ENCODE results near the gene ARF5. TPM values are rescaled to one million over a fixed set of nuclear protein-coding genes. Genes with fewer than 3 reads are reported as not detected.
"Not testable (repeated sequence)": the region's sequence is repeated elsewhere in the genome, so short reads cannot be mapped to it uniquely, and the experiment has no call there.

ARF5 gene
- total and polyA plus RNA-seq, 4 donors, result 115 to 239 (median 159) TPM

GRCh38 chr7:127556404-127556803 is 31.8 kb upstream of the ARF5 start:
- no peak overlapping the region for H3K9ac ChIP-seq (ENCODE audit: insufficient read depth in 1 of 2, low read length in 2 of 2)
- ATAC-seq (ENCODE audit: insufficient read depth, low FRiP score), result no peak
- 84 to 92% methylated on average over 2 of the region's 2 CpGs for WGBS, 2 donors
- no peaks in the 10 kb centered on the region for H3K9me3 ChIP-seq (ENCODE audit: control insufficient read depth in 4 of 4, insufficient read depth in 3 of 4, low read length in 3 of 4)
- H3K27ac ChIP-seq (ENCODE audit: low read depth in 1 of 2, low read length in 1 of 2), result no peak overlapping the region
- DNase-seq, result no peak
- no peaks in the 10 kb centered on the region for H3K27me3 ChIP-seq (ENCODE audit: control insufficient read depth in 3 of 3, insufficient read depth in 3 of 3, low read length in 2 of 3)
- H3K4me1 ChIP-seq (ENCODE audit: control insufficient read depth in 5 of 5, insufficient read depth in 5 of 5, low read length in 5 of 5), result no peaks in the 10 kb centered on the region
- TF ChIP-seq CTCF (IDR thresholded peaks at IDR 0.05; ENCODE audit: control extremely low read depth, extremely low read depth), result no peak
- H3K36me3 ChIP-seq (ENCODE audit: control insufficient read depth in 4 of 4, insufficient read depth in 4 of 4, low read length in 4 of 4), result no peaks in the 10 kb centered on the region
- no peak overlapping the region for H3K4me3 ChIP-seq

GRCh38 chr7:127557803-127558202 is 30.4 kb upstream of the ARF5 start:
- Histone ChIP-seq H3K9me3 (ENCODE audit: control insufficient read depth in 4 of 4, insufficient read depth in 3 of 4, low read length in 3 of 4) (no peaks in the 10 kb centered on the region), H3K9ac (ENCODE audit: insufficient read depth in 1 of 2, low read length in 2 of 2) (no peak overlapping the region), H3K27me3 (ENCODE audit: control insufficient read depth in 3 of 3, insufficient read depth in 3 of 3, low read length in 2 of 3) (no peaks in the 10 kb centered on the region), H3K4me1 (ENCODE audit: control insufficient read depth in 5 of 5, insufficient read depth in 5 of 5, low read length in 5 of 5) (no peaks in the 10 kb centered on the region), H3K36me3 (ENCODE audit: control insufficient read depth in 4 of 4, insufficient read depth in 4 of 4, low read length in 4 of 4) (no peaks in the 10 kb centered on the region), H3K4me3 (no peak overlapping the region), H3K27ac (ENCODE audit: low read depth in 1 of 2, low read length in 1 of 2) (no peak overlapping the region)
- DNase-seq, result no peak
- WGBS, 2 donors, result 69 to 75% methylated on average over 2 of the region's 2 CpGs
- TF ChIP-seq CTCF (IDR thresholded peaks at IDR 0.05; ENCODE audit: control extremely low read depth, extremely low read depth), result no peak
- no peak for ATAC-seq (ENCODE audit: insufficient read depth, low FRiP score)

- Histone ChIP-seq H3K4me1 (ENCODE audit: control insufficient read depth in 5 of 5, insufficient read depth in 5 of 5, low read length in 5 of 5) (no peaks in the 10 kb centered on the region), H3K27me3 (ENCODE audit: control insufficient read depth in 3 of 3, insufficient read depth in 3 of 3, low read length in 2 of 3) (no peaks in the 10 kb centered on the region), H3K4me3 (no peak overlapping the region), H3K9ac (ENCODE audit: insufficient read depth in 1 of 2, low read length in 2 of 2) (no peak overlapping the region), H3K27ac (ENCODE audit: low read depth in 1 of 2, low read length in 1 of 2) (no peak overlapping the region), H3K36me3 (ENCODE audit: control insufficient read depth in 4 of 4, insufficient read depth in 4 of 4, low read length in 4 of 4) (no peaks in the 10 kb centered on the region), H3K9me3 (ENCODE audit: control insufficient read depth in 4 of 4, insufficient read depth in 3 of 4, low read length in 3 of 4) (no peaks in the 10 kb centered on the region)
- WGBS, 2 donors, result 65 to 68% methylated on average over 3 of the region's 3 CpGs
- TF ChIP-seq CTCF (IDR thresholded peaks at IDR 0.05; ENCODE audit: control extremely low read depth, extremely low read depth), result no peak
- DNase-seq, result no peak
- no peak for ATAC-seq (ENCODE audit: insufficient read depth, low FRiP score)
Observed at GRCh38 chr7:127566242-127566641, 22.0 kb upstream of the ARF5 start.

GRCh38 chr7:127568034-127568433 is 20.2 kb upstream of the ARF5 start:
- H3K36me3 ChIP-seq (ENCODE audit: control insufficient read depth in 4 of 4, insufficient read depth in 4 of 4, low read length in 4 of 4); H3K9me3 ChIP-seq (ENCODE audit: control insufficient read depth in 4 of 4, insufficient read depth in 3 of 4, low read length in 3 of 4); H3K9ac ChIP-seq (ENCODE audit: insufficient read depth in 1 of 2, low read length in 2 of 2); DNase-seq; ATAC-seq (ENCODE audit: insufficient read depth, low FRiP score); H3K4me3 ChIP-seq; H3K4me1 ChIP-seq (ENCODE audit: control insufficient read depth in 5 of 5, insufficient read depth in 5 of 5, low read length in 5 of 5); H3K27ac ChIP-seq (ENCODE audit: low read depth in 1 of 2, low read length in 1 of 2); H3K27me3 ChIP-seq (ENCODE audit: control insufficient read depth in 3 of 3, insufficient read depth in 3 of 3, low read length in 2 of 3): not testable (repeated sequence)
- WGBS, 2 donors, result no CpG with 5 or more reads among the region's 3 CpGs

All from lung (tissue), 12 donors.